ENCODE measurements around the gene MAP3K15.

DNA sequence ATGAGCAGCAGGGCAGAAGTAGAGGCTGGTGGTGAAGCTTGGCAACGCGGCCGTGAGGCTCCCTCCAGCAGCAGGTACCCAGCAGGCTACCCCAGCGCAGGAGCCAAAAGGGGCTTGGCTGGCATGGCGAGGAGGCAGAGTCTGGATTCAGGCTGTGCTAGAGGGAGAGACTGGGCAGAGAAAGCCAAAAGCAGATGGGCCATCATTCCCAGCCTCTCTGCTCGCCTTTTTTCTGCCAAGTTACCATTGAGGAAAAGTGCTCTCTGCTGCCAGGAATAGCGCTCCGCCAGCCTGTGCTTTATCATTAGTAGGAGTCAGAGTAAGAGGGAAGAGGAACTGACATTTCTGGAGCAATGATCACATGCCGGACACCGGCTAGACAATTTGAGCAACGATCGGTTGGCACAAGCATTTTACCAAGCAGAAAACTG is 28.7 kb upstream of the MAP3K15 start:
- no peak for TF ChIP-seq CTCF (conservative IDR thresholded peaks at IDR 0.05; ENCODE audit: low read depth, low read length)
- TF ChIP-seq EZH2 (IDR thresholded peaks at IDR 0.05; ENCODE audit: low read length, unreplicated experiment), result no peak
- no peak for TF ChIP-seq EZH2phosphoT487 (IDR thresholded peaks at IDR 0.05; ENCODE audit: borderline replicate concordance, low read length)
